HEK293T (cell line): ENCODE measurements around the gene CHCHD2.
A peak's percentile ranks its signal among the peaks of the same experiment; 100 is the strongest.
"Not testable (repeated sequence)": the region's sequence is repeated elsewhere in the genome, so short reads cannot be mapped to it uniquely, and the experiment has no call there.

Experiments
- CTCF ChIA-PET: fragments of 350-600 bp; formaldehyde crosslinking; extraction: SDS; loops from one replicate; lab custom pipeline; 2021; ENCODE audit warnings: antibody characterized with exemption, inconsistent platforms; lab: Yijun Ruan, JAX
- POLR2A ChIA-PET: fragments of 350-600 bp; formaldehyde crosslinking; extraction: SDS; loops from one replicate; lab custom pipeline; 2020; ENCODE audit warnings: antibody characterized with exemption, inconsistent platforms; lab: Yijun Ruan, JAX
- DNase-seq: peaks from one replicate; pipeline ENCODE4 v3.0.0; 2012; ENCODE audit warnings: mixed read lengths; ENCODE audit errors: extremely low spot score
- ARNT ChIP-seq: fragments of 450-650 bp; IDR thresholded peaks from 2 replicates; pipeline ENCODE4 v1.6.1; 2017; ENCODE audit warnings: mild to moderate bottlenecking
- BHLHE40 ChIP-seq: fragments of 450-650 bp; IDR thresholded peaks from 2 replicates; pipeline ENCODE4 v1.6.1; 2016; ENCODE audit warnings: mild to moderate bottlenecking, moderate library complexity, borderline replicate concordance
- CTBP1 ChIP-seq: fragments of 450-650 bp; IDR thresholded peaks from 2 replicates; pipeline ENCODE4 v1.6.1; 2016; ENCODE audit warnings: borderline replicate concordance
- ELF4 ChIP-seq: fragments of 450-650 bp; IDR thresholded peaks from 2 replicates; pipeline ENCODE4 v1.6.1; 2017; ENCODE audit warnings: antibody characterized with exemption
- FOXA1 ChIP-seq: fragments of 450-650 bp; IDR thresholded peaks from 2 replicates; pipeline ENCODE4 v1.6.1; 2016; ENCODE audit warnings: mild to moderate bottlenecking
- FOXK2 ChIP-seq: fragments of 450-650 bp; IDR thresholded peaks from 2 replicates; pipeline ENCODE4 v1.6.1; 2016; ENCODE audit warnings: mild to moderate bottlenecking
- FOXM1 ChIP-seq: fragments of 450-650 bp; IDR thresholded peaks from 2 replicates; pipeline ENCODE4 v1.6.1; 2017; ENCODE audit warnings: mild to moderate bottlenecking, borderline replicate concordance
- HDGF ChIP-seq: fragments of 450-650 bp; IDR thresholded peaks from 2 replicates; pipeline ENCODE4 v1.6.1; 2017; ENCODE audit warnings: antibody characterized with exemption, borderline replicate concordance
- L3MBTL2 ChIP-seq: fragments of 450-650 bp; conservative IDR thresholded peaks from 2 replicates; pipeline ENCODE4 v1.6.1; 2016; ENCODE audit warnings: mild to moderate bottlenecking
- LEF1 ChIP-seq: fragments of 450-650 bp; IDR thresholded peaks from 2 replicates; pipeline ENCODE4 v1.6.1; 2017; ENCODE audit warnings: mild to moderate bottlenecking, borderline replicate concordance
- NFRKB ChIP-seq: fragments of 450-650 bp; IDR thresholded peaks from 2 replicates; pipeline ENCODE4 v1.6.1; 2016; ENCODE audit warnings: mild to moderate bottlenecking, moderate library complexity
- PKNOX1 ChIP-seq: fragments of 450-650 bp; IDR thresholded peaks from 2 replicates; pipeline ENCODE4 v1.6.1; 2016
- SP1 ChIP-seq: fragments of 450-650 bp; IDR thresholded peaks from 2 replicates; pipeline ENCODE4 v1.6.1; 2017
- SUZ12 ChIP-seq: fragments of 450-650 bp; IDR thresholded peaks from 2 replicates; pipeline ENCODE4 v1.6.1; 2016; ENCODE audit warnings: mild to moderate bottlenecking
- TARDBP ChIP-seq: fragments of 450-650 bp; IDR thresholded peaks from 2 replicates; pipeline ENCODE4 v1.6.1; 2016
- ZNF384 ChIP-seq: fragments of 450-650 bp; IDR thresholded peaks from 2 replicates; pipeline ENCODE4 v1.6.1; 2016

Gene CHCHD2

GRCh38 chr7:56099653-56100052 is 6.6 kb downstream of the CHCHD2 start:
- no peak for TF ChIP-seq SP1
- TF ChIP-seq TARDBP = no peak
- TF ChIP-seq SUZ12 = no peak
- no peak for TF ChIP-seq FOXA1
- no peak for TF ChIP-seq FOXM1
- no peak for TF ChIP-seq ARNT
- no peak for TF ChIP-seq FOXK2
- no peak for TF ChIP-seq ZNF384
- no peak for TF ChIP-seq LEF1
- no peak for TF ChIP-seq PKNOX1
- no peak for TF ChIP-seq ELF4
- no peak for TF ChIP-seq L3MBTL2
- TF ChIP-seq BHLHE40 = no peak
- no peak for DNase-seq
- ChIA-PET POLR2A (no interaction called here), CTCF (no interaction called here)

GRCh38 chr7:56098187-56099008 is 7.9 kb downstream of the CHCHD2 start:
- CTCF ChIA-PET = interaction anchor here (0.7 kb wide), 1 partner anchor 81 kb away, joined by 3 read pairs; no protein-coding TSS in a partner anchor
- POLR2A ChIA-PET, DNase-seq: not testable (repeated sequence)

- POLR2A ChIA-PET = no interaction called here
- CTCF ChIA-PET = interaction anchor here (0.7 kb wide), 1 partner anchor 80 kb away, joined by 3 read pairs; no protein-coding TSS in a partner anchor
- TF ChIP-seq SUZ12 = no peak
- DNase-seq = no peak
Observed at GRCh38 chr7:56097700-56098099, 8.6 kb downstream of the CHCHD2 start.

- POLR2A ChIA-PET = interaction anchor here (1.0 kb wide), 1 partner anchor 13 kb away, joined by 5 read pairs; the partner anchor contains the start of gene CHCHD2
- no peak for TF ChIP-seq CTBP1
- TF ChIP-seq FOXM1 = no peak
- TF ChIP-seq FOXA1 = no peak
- TF ChIP-seq SUZ12 = no peak
- TF ChIP-seq ZNF384 = no peak
- TF ChIP-seq HDGF = no peak
- no peak for TF ChIP-seq TARDBP
- DNase-seq = peak; percentile 60
- CTCF ChIA-PET = interaction anchor here (1.5 kb wide), 1 partner anchor 18 kb away, joined by 4 read pairs; no protein-coding TSS in a partner anchor
Observed at GRCh38 chr7:56092789-56093531, 13.3 kb downstream of the CHCHD2 start, which contains the start of gene PHKG1. Gene PHKG1, minus strand, starts transcription at chr7:56092952. Its CDS starts 4,011 bp downstream, at chr7:56088941.

- CTCF ChIA-PET = interaction anchor here (1.5 kb wide), 1 partner anchor 17 kb away, joined by 4 read pairs; no protein-coding TSS in a partner anchor
- POLR2A ChIA-PET = interaction anchor here (0.7 to 1.0 kb wide), 2 partner anchors 14 kb away, joined by 5 read pairs; partner anchors contain the start of gene CHCHD2
- not testable (repeated sequence) for DNase-seq
Observed at GRCh38 chr7:56092388-56092787, 13.9 kb downstream of the CHCHD2 start.

- DNase-seq = no peak
- ChIA-PET CTCF (no interaction called here), POLR2A (interaction anchor here (0.7 kb wide), 1 partner anchor 15 kb away, joined by 5 read pairs; the partner anchor contains the start of gene CHCHD2)
- TF ChIP-seq CTBP1 (no peak), FOXK2 (no peak), SP1 (no peak), NFRKB (no peak), FOXA1 (no peak), FOXM1 (no peak), PKNOX1 (no peak), L3MBTL2 (no peak), ARNT (no peak), TARDBP (no peak), SUZ12 (no peak), LEF1 (no peak), ELF4 (no peak), HDGF (no peak)
Observed at GRCh38 chr7:56091591-56091990, 14.7 kb downstream of the CHCHD2 start.

GRCh38 chr7:56087445-56087844 is 18.8 kb downstream of the CHCHD2 start:
- no peak for TF ChIP-seq FOXA1
- no peak for TF ChIP-seq BHLHE40
- TF ChIP-seq NFRKB = no peak
- no peak for TF ChIP-seq ZNF384
- no peak for TF ChIP-seq SP1
- no peak for TF ChIP-seq FOXK2
- no peak for TF ChIP-seq L3MBTL2
- no peak for TF ChIP-seq SUZ12
- no peak for TF ChIP-seq FOXM1
- TF ChIP-seq HDGF = no peak
- no peak for TF ChIP-seq ELF4
- no peak for TF ChIP-seq ARNT
- no peak for TF ChIP-seq TARDBP
- TF ChIP-seq CTBP1 = no peak
- TF ChIP-seq PKNOX1 = no peak
- CTCF ChIA-PET = no interaction called here
- POLR2A ChIA-PET = interaction anchor here (0.6 to 1.2 kb wide), 2 partner anchors 19 to 721 kb away, joined by 3 to 4 read pairs; partner anchors contain the start of gene CHCHD2

More at GRCh38 chr7:56087445-56087844, 18.8 kb downstream of the CHCHD2 start:
- DNase-seq = no peak
